CD4-positive, alpha-beta T cell (primary cell): ENCODE data around the gene ABCB9. TPM values are rescaled to one million over a fixed set of nuclear protein-coding genes. Genes with fewer than 3 reads are reported as not detected.

Experiments
- ATAC-seq: fragments of 200-7000 bp; cut with Tn5 transposase; one replicate; pipeline ENCODE4 v1.10.0; 2022; ENCODE audit warnings: mild to moderate bottlenecking; ENCODE audit not compliant: poor library complexity
- CTCF ChIA-PET: fragments of 350-600 bp; sonication (Branson Sonifier 250); formaldehyde crosslinking; loops from one replicate; lab custom pipeline; 2021; ENCODE audit warnings: antibody characterized with exemption, inconsistent platforms; lab: Charles Lee
- POLR2A ChIA-PET: fragments of 350-600 bp; sonication (Branson Sonifier 250); formaldehyde crosslinking; loops from one replicate; lab custom pipeline; 2021; ENCODE audit warnings: antibody characterized with exemption, inconsistent platforms; lab: Charles Lee
- DNase-seq, 14 experiments: peaks; one replicate each; pipeline ENCODE4 v3.0.0-alpha.2; 2013 to 2020; ENCODE audit warnings: mixed read lengths in 2 of 14
- H3K27ac ChIP-seq, 2 donors: one replicate each; pipeline versions ENCODE4 v1.5.1 to v1.7.0; 2013; ENCODE audit warnings: low read length in 2 of 2, low read depth in 1 of 2, mild to moderate bottlenecking in 1 of 2
- H3K27me3 ChIP-seq, 2 experiments: 1 replicate in 1 of 2; 2 replicates in 1 of 2; pipeline versions ENCODE4 v1.6.1 to v1.7.0; 2013; ENCODE audit warnings: low read length in 2 of 2, control low read depth in 1 of 2, mild to moderate bottlenecking in 1 of 2, moderate library complexity in 1 of 2; ENCODE audit not compliant: insufficient read depth in 2 of 2, control insufficient read depth in 1 of 2
- H3K36me3 ChIP-seq: one replicate; pipeline ENCODE4 v1.6.1; 2013; ENCODE audit warnings: low read length, control low read depth; ENCODE audit not compliant: insufficient read depth
- H3K4me1 ChIP-seq: one replicate; pipeline ENCODE4 v1.6.1; 2013; ENCODE audit warnings: low read length, control low read depth; ENCODE audit not compliant: insufficient read depth
- H3K4me3 ChIP-seq: one replicate; pipeline ENCODE4 v1.5.1; 2013; ENCODE audit warnings: mild to moderate bottlenecking, low read length, moderate library complexity
- H3K9me3 ChIP-seq, 2 experiments: 1 replicate in 1 of 2; 2 replicates in 1 of 2; pipeline versions ENCODE4 v1.6.1 to v1.7.0; 2013; ENCODE audit warnings: low read length in 2 of 2, mild to moderate bottlenecking in 2 of 2, control low read depth in 1 of 2, moderate library complexity in 1 of 2; ENCODE audit not compliant: control insufficient read depth in 1 of 2, insufficient read depth in 1 of 2
- H3K27ac Mint-ChIP-seq: one replicate; pipeline ENCODE4 v1.8.0; 2020; ENCODE audit warnings: mixed read lengths
- H3K27me3 Mint-ChIP-seq: one replicate; pipeline ENCODE4 v1.8.0; 2021; ENCODE audit warnings: mixed read lengths
- H3K36me3 Mint-ChIP-seq: one replicate; pipeline ENCODE4 v1.8.0; 2021; ENCODE audit warnings: low read depth, mixed read lengths
- H3K4me1 Mint-ChIP-seq: one replicate; pipeline ENCODE4 v1.8.0; 2021; ENCODE audit warnings: low read depth, mixed read lengths
- H3K4me3 Mint-ChIP-seq: one replicate; pipeline ENCODE4 v1.8.0; 2020; ENCODE audit warnings: mild to moderate bottlenecking, mixed read lengths
- H3K9me3 Mint-ChIP-seq: one replicate; pipeline ENCODE4 v1.8.0; 2020; ENCODE audit warnings: mixed read lengths
- CTCF ChIP-seq: fragments of 200-600 bp; IDR thresholded peaks from one replicate; pipeline ENCODE4 v1.8.0; 2022; ENCODE audit warnings: antibody characterized with exemption, mild to moderate bottlenecking
- intact Hi-C, 2 experiments: fragments of 100-400 bp; cut with DNase I in 1 of 2; cut with micrococcal nuclease in 1 of 2; formaldehyde crosslinking; loops; one replicate each; pipeline versions ENCODE4 v1.15.1 to v1.9.0; 2023 to 2025; cut with DNase I, micrococcal nuclease
- total RNA-seq, 174 experiments: library from RNA in 2 of 174; stranded (reverse) in 2 of 174; gene quantifications; one replicate each; pipeline ENCODE4 v1.2.3 and lab custom pipeline; 2021 to 2026

ABCB9 gene
- total RNA-seq, 2 experiments from 2014 or later, result 5.4 to 6.2 TPM

- ATAC-seq (no peak), DNase-seq (no peak)
- Mint-ChIP-seq H3K9me3 (no peaks in the 10 kb centered on the region), H3K27ac (no peak overlapping the region), H3K4me1 (no peaks in the 10 kb centered on the region), H3K4me3 (no peak overlapping the region), H3K36me3 (peaks cover 9% of the 10 kb centered on the region), H3K27me3 (no peaks in the 10 kb centered on the region)
- H3K4me3 ChIP-seq, result no peak overlapping the region
- intact Hi-C loops, result no loop called here
- POLR2A ChIA-PET, result no interaction called here
- no peaks in the 10 kb centered on the region for H3K4me1 ChIP-seq
- no peak for TF ChIP-seq CTCF
- H3K27me3 ChIP-seq, result no peaks in the 10 kb centered on the region
- CTCF ChIA-PET, result no interaction called here
- H3K27ac ChIP-seq, result no peak overlapping the region
- H3K9me3 ChIP-seq, result no peaks in the 10 kb centered on the region
- peaks cover 21% of the 10 kb centered on the region for H3K36me3 ChIP-seq
These were observed 26.1 kb upstream of the ABCB9 start for GRCh38 chr12:122992386-122992785.

GRCh38 chr12:122991623-122992275, 25.5 kb upstream of the ABCB9 start:
- H3K4me3 ChIP-seq, result no peak overlapping the region
- H3K27me3 ChIP-seq, result no peaks in the 10 kb centered on the region
- H3K27me3 Mint-ChIP-seq, result no peaks in the 10 kb centered on the region
- H3K27ac Mint-ChIP-seq, result no peak overlapping the region
- no peaks in the 10 kb centered on the region for H3K4me1 ChIP-seq
- intact Hi-C loops, result no loop called here
- H3K9me3 Mint-ChIP-seq, result no peaks in the 10 kb centered on the region
- no peak for TF ChIP-seq CTCF
- ChIA-PET CTCF (no interaction called here), POLR2A (no interaction called here)
- H3K36me3 ChIP-seq, result peaks cover 23% of the 10 kb centered on the region
- no peak for DNase-seq
- no peak for ATAC-seq
- H3K4me3 Mint-ChIP-seq, result no peak overlapping the region
- no peaks in the 10 kb centered on the region for H3K4me1 Mint-ChIP-seq
- H3K27ac ChIP-seq, result no peak overlapping the region
- H3K9me3 ChIP-seq, result no peaks in the 10 kb centered on the region
- H3K36me3 Mint-ChIP-seq, result peaks cover 16% of the 10 kb centered on the region

GRCh38 chr12:122990961-122991622, 24.8 kb upstream of the ABCB9 start:
- TF ChIP-seq CTCF, result no peak
- Histone ChIP-seq H3K4me1 (no peaks in the 10 kb centered on the region), H3K27me3 (no peaks in the 10 kb centered on the region), H3K9me3 (no peaks in the 10 kb centered on the region), H3K27ac (no peak overlapping the region), H3K36me3 (peaks cover 17% of the 10 kb centered on the region), H3K4me3 (no peak overlapping the region)
- DNase-seq (no peak), ATAC-seq (no peak)
- CTCF ChIA-PET, result no interaction called here
- Mint-ChIP-seq H3K4me1 (no peaks in the 10 kb centered on the region), H3K27ac (no peak overlapping the region), H3K9me3 (no peaks in the 10 kb centered on the region), H3K4me3 (no peak overlapping the region), H3K36me3 (peaks cover 16% of the 10 kb centered on the region), H3K27me3 (no peaks in the 10 kb centered on the region)
- intact Hi-C loops, result no loop called here
- POLR2A ChIA-PET, result interaction anchor here (0.5 kb wide), 1 partner anchor 741 kb away, joined by 3 read pairs; no protein-coding TSS in a partner anchor
